OCI-LY7 (cell line): ENCODE data around the gene GLCCI1. TPM values are rescaled to one million over a fixed set of nuclear protein-coding genes. Genes with fewer than 3 reads are reported as not detected.

Experiments used
- BruUV-seq: library from RNA; stranded (reverse); fragments of 400-500 nt; replicated peaks from 2 replicates; lab custom pipeline; 2021; lab: Mats Ljungman, UMichigan
- CTCF ChIA-PET: fragments of 300-600 bp; sonication (Branson Sonifier 250); formaldehyde crosslinking; loops from one replicate; lab custom pipeline; 2022; ENCODE audit warnings: antibody characterized with exemption; ENCODE audit not compliant: unreplicated experiment; lab: Charles Lee
- POLR2A ChIA-PET: fragments of 300-600 bp; sonication (Branson Sonifier 250); formaldehyde crosslinking; loops from one replicate; lab custom pipeline; 2022; ENCODE audit warnings: antibody characterized with exemption; lab: Charles Lee
- DNase-seq: peaks from one replicate; pipeline ENCODE4 v3.0.0-alpha.2; 2015; ENCODE audit warnings: low spot score
- H2AFZ ChIP-seq: fragments of 200-600 bp; sonication (generic), shearing (Covaris generic); 2 replicates; pipeline ENCODE4 v1.6.1; 2014; ENCODE audit warnings: mild to moderate bottlenecking, antibody characterized with exemption, low read length, moderate library complexity
- H3K27ac ChIP-seq: fragments of 200-600 bp; sonication (generic); 2 replicates; pipeline ENCODE4 v1.5.1; 2014; ENCODE audit warnings: mixed run types, low read depth, mild to moderate bottlenecking, moderate library complexity, low read length, inconsistent platforms; ENCODE audit not compliant: poor library complexity, severe bottlenecking
- H3K36me3 ChIP-seq: fragments of 200-600 bp; sonication (generic); 2 replicates; pipeline ENCODE4 v1.6.1; 2014; ENCODE audit warnings: mild to moderate bottlenecking, antibody characterized with exemption, low read length, moderate library complexity, mixed read lengths; ENCODE audit not compliant: insufficient read depth
- H3K4me1 ChIP-seq: fragments of 200-600 bp; sonication (generic); 2 replicates; pipeline ENCODE4 v1.5.1; 2014; ENCODE audit warnings: mild to moderate bottlenecking, low read length; ENCODE audit not compliant: insufficient read depth, poor library complexity, severe bottlenecking
- H3K4me2 ChIP-seq: fragments of 200-600 bp; sonication (generic); 2 replicates; pipeline ENCODE4 v1.6.1; 2014; ENCODE audit warnings: mild to moderate bottlenecking, low read length
- H3K4me3 ChIP-seq: fragments of 200-600 bp; sonication (generic); 2 replicates; pipeline ENCODE4 v1.5.1; 2014; ENCODE audit warnings: mild to moderate bottlenecking, low read depth, low read length; ENCODE audit not compliant: poor library complexity, severe bottlenecking
- H3K79me2 ChIP-seq: fragments of 200-600 bp; sonication (generic); 2 replicates; pipeline ENCODE4 v1.6.1; 2016; ENCODE audit warnings: low read depth, mild to moderate bottlenecking, low read length, moderate library complexity, mixed read lengths; ENCODE audit not compliant: insufficient read depth
- H3K9me2 ChIP-seq: fragments of 200-600 bp; sonication (generic); 2 replicates; pipeline ENCODE4 v1.6.1; 2016; ENCODE audit warnings: mild to moderate bottlenecking, low read length, mixed read lengths; ENCODE audit not compliant: insufficient read depth
- H3K9me3 ChIP-seq: fragments of 200-600 bp; sonication (generic); 2 replicates; pipeline ENCODE4 v1.6.1; 2014; ENCODE audit warnings: mild to moderate bottlenecking, mixed run types, low read length, mixed read lengths
- H4K20me1 ChIP-seq: fragments of 200-600 bp; sonication (generic); 2 replicates; pipeline ENCODE4 v1.6.1; 2014; ENCODE audit warnings: mild to moderate bottlenecking, antibody characterized with exemption, low read length, moderate library complexity, mixed read lengths; ENCODE audit not compliant: insufficient read depth
- EZH2phosphoT487 ChIP-seq: fragments of 200-600 bp; sonication (generic); IDR thresholded peaks from 2 replicates; pipeline ENCODE4 v1.6.1; 2018; ENCODE audit warnings: low read depth, borderline replicate concordance, mild to moderate bottlenecking, mixed run types, antibody characterized with exemption, low read length, moderate library complexity, mixed read lengths
- intact Hi-C: fragments of 100-400 bp; cut with micrococcal nuclease; formaldehyde crosslinking; loops from one replicate; pipeline ENCODE4 v1.10.0; 2022; ENCODE audit not compliant: unreplicated experiment
- total RNA-seq, 2 experiments: library from RNA; depleted of rRNA in 1 of 2; stranded (reverse); fragments of >200 nt in 1 of 2; shearing (Covaris generic) in 1 of 2; gene quantifications; 2 replicates each; pipeline ENCODE4 v1.2.3, GENCODE V29; 2014 to 2022
- TF ChIP-seq, protein P1 (sequence below): fragments of 200-600 bp; sonication (generic); conservative IDR thresholded peaks from 2 replicates; pipeline ENCODE4 v1.5.1; 2014; ENCODE audit warnings: mild to moderate bottlenecking, antibody characterized with exemption, low read length, moderate library complexity, mixed read lengths

GLCCI1 gene
- total RNA-seq, 2 experiments from 2014 or later: 21.3 to 85.6 TPM

GRCh38 chr7:7996568-7996967, 28.0 kb downstream of the GLCCI1 start:
- intact Hi-C loops: no loop called here
- Histone ChIP-seq H3K79me2 (peaks cover 91% of the 10 kb centered on the region), H3K36me3 (peaks cover 36% of the 10 kb centered on the region), H4K20me1 (0 out of 2 replicates have a peak, but pooled peaks cover 2% of the 10 kb centered on the region), H3K4me3 (no peak overlapping the region), H3K4me1 (no peaks in the 10 kb centered on the region), H3K9me3 (peaks cover 27% of the 10 kb centered on the region), H3K9me2 (no peaks in the 10 kb centered on the region), H2AFZ (no peak overlapping the region), H3K4me2 (no peak overlapping the region), H3K27ac (no peak overlapping the region)
- no peak for DNase-seq
- no TSS peak for BruUV-seq
- ChIA-PET CTCF (interaction anchor here (0.9 kb wide), 1 partner anchor 39 kb away, joined by 3 read pairs; no protein-coding TSS in a partner anchor), POLR2A (interaction anchor here (1.5 kb wide), 1 partner anchor 9 kb away, joined by 4 read pairs; no protein-coding TSS in a partner anchor)
- TF ChIP-seq EZH2phosphoT487: no peak
- TF ChIP-seq, protein P1, sequence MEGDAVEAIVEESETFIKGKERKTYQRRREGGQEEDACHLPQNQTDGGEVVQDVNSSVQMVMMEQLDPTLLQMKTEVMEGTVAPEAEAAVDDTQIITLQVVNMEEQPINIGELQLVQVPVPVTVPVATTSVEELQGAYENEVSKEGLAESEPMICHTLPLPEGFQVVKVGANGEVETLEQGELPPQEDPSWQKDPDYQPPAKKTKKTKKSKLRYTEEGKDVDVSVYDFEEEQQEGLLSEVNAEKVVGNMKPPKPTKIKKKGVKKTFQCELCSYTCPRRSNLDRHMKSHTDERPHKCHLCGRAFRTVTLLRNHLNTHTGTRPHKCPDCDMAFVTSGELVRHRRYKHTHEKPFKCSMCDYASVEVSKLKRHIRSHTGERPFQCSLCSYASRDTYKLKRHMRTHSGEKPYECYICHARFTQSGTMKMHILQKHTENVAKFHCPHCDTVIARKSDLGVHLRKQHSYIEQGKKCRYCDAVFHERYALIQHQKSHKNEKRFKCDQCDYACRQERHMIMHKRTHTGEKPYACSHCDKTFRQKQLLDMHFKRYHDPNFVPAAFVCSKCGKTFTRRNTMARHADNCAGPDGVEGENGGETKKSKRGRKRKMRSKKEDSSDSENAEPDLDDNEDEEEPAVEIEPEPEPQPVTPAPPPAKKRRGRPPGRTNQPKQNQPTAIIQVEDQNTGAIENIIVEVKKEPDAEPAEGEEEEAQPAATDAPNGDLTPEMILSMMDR: no peak

- ChIA-PET CTCF (no interaction called here), POLR2A (interaction anchor here (1.1 to 1.3 kb wide), 4 partner anchors 10 to 19 kb away, joined by 3 to 5 read pairs (median 3); no protein-coding TSS in a partner anchor)
- Histone ChIP-seq H3K9me2 (no peaks in the 10 kb centered on the region), H3K4me1 (no peaks in the 10 kb centered on the region), H4K20me1 (no peaks in the 10 kb centered on the region), H3K79me2 (peaks cover 77% of the 10 kb centered on the region), H3K4me2 (no peak overlapping the region), H3K9me3 (no peaks in the 10 kb centered on the region; the same call in 1 of the 2 replicates), H3K27ac (no peak overlapping the region), H2AFZ (no peak overlapping the region), H3K36me3 (peaks cover 31% of the 10 kb centered on the region), H3K4me3 (no peak overlapping the region)
- BruUV-seq: no TSS peak
- intact Hi-C loops: no loop called here
- TF ChIP-seq, protein P1: no peak
- no peak for TF ChIP-seq EZH2phosphoT487
- DNase-seq: no peak
Measured at GRCh38 chr7:8000315-8000941, 31.8 kb downstream of the GLCCI1 start.

- no peaks in the 10 kb centered on the region for H4K20me1 ChIP-seq
- no peaks in the 10 kb centered on the region for H3K4me1 ChIP-seq
- H2AFZ ChIP-seq: no peak overlapping the region
- intact Hi-C loops: no loop called here
- no peak overlapping the region for H3K4me3 ChIP-seq
- H3K9me3 ChIP-seq: no peaks in the 10 kb centered on the region; the same call in 1 of the 2 replicates
- no peak overlapping the region for H3K4me2 ChIP-seq
- no peak for DNase-seq
- CTCF ChIA-PET: no interaction called here
- TF ChIP-seq, protein P1: no peak
- no peak for TF ChIP-seq EZH2phosphoT487
- BruUV-seq: no TSS peak
- H3K9me2 ChIP-seq: no peaks in the 10 kb centered on the region
- POLR2A ChIA-PET: interaction anchor here (0.7 to 1.2 kb wide), 4 partner anchors 9 to 1379 kb away, joined by 3 to 5 read pairs (median 4); no protein-coding TSS in a partner anchor
- H3K27ac ChIP-seq: no peak overlapping the region
- H3K79me2 ChIP-seq: peaks cover 53% of the 10 kb centered on the region
- peaks cover 52% of the 10 kb centered on the region for H3K36me3 ChIP-seq
Measured at GRCh38 chr7:8003077-8003476, 34.5 kb downstream of the GLCCI1 start.
